ENCODE data around the gene SPG7. TPM values are rescaled to one million over a fixed set of nuclear protein-coding genes. Genes with fewer than 3 reads are reported as not detected.
A peak's percentile ranks its signal among the peaks of the same experiment; 100 is the strongest.

SPG7 gene
- total and polyA plus RNA-seq, 12 donors: 69.8 to 145 (median 101) TPM

DNA sequence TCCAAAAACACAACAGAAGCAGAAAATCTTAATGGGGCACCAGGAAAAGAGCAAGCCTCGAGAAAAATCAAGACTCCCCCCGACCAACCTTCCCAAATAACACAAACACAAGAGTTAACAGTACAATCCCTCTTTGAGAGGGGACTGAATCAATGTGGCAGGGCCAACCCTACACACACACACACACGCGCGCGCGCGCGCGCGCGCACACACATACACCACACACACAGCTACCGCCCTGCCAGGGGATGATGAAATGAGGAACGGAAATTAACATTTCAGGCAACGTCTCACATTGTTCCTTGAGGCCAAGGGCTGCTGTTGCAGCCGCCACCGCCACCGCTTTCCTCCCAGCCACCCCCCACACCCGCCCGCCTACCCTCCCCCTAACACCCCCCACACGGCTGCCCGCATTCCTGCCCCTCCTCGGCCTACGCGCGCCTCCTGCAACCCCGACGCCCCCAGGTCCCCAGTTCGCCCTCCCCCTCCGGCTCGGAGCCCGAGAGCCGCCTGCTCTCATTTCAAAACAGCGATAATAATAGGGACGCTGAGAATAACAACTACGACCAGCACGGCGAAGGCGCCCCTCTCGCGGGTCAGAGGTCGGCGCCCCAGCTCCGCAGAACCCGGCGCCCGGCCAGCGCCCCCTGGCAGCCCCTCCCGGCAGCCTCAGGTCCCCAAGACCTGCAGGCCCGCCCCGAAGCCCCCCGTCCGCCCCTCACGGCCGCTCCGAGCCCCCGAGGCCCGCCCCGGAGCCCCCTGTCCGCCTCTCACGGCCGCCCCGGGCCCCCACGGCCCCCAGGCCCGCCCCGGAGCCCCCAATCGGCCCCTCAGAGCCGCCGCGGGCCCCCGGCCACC is 18.9 kb upstream of the SPG7 start:
- Histone ChIP-seq H3K27ac (peak overlapping the region; percentile 88 to 98 (median 94)), H3K9me3 (no peaks in the 10 kb centered on the region), H3K27me3 (no peaks in the 10 kb centered on the region), H3K4me3 (peak overlapping the region; percentile 70 to 98 (median 83)), H3K36me3 (peaks cover 0 to 11% (median 0%) of the 10 kb centered on the region in 9 donors), H3K4me1 (peaks cover 20 to 75% (median 61%) of the 10 kb centered on the region in 9 donors)
- intact Hi-C loops (cut with DNase I): loop anchor here in 6 of 10 donors (5.0 to 10.0 kb wide), 7 partner anchors 37 to 268 kb away; no protein-coding TSS in a partner anchor
- peak; percentile 17 to 70 (median 48) for ATAC-seq
- WGBS, 2 donors: 1 to 2% methylated on average over 54 to 70 of the region's 71 CpGs
- TF ChIP-seq CTCF (IDR thresholded peaks at IDR 0.05): peak; percentile 7 to 40 (median 25)
- DNase-seq: peak; percentile 82 to 89

- TF ChIP-seq CTCF (IDR thresholded peaks at IDR 0.05): no peak
- H3K27ac ChIP-seq: peak overlapping the region; percentile 88 to 98 (median 94)
- H3K27me3 ChIP-seq: no peaks in the 10 kb centered on the region
- intact Hi-C loops (cut with DNase I): loop anchor here in 7 of 10 donors (1.0 to 10.0 kb wide), 8 partner anchors 15 to 267 kb away; no protein-coding TSS in a partner anchor
- WGBS, 2 donors: 1% methylated on average over 44 to 81 of the region's 81 CpGs
- H3K4me3 ChIP-seq: peak overlapping the region; percentile 70 to 98 (median 83)
- H3K9me3 ChIP-seq: no peaks in the 10 kb centered on the region
- DNase-seq: no peak
- peaks cover 18 to 68% (median 54%) of the 10 kb centered on the region in 9 donors for H3K4me1 ChIP-seq
- no peak for ATAC-seq
- H3K36me3 ChIP-seq: peaks cover 0 to 17% (median 0%) of the 10 kb centered on the region in 9 donors
These were observed 18.2 kb upstream of the SPG7 start for GRCh38 chr16:89489898-89490438.

- no peaks in the 10 kb centered on the region for H3K27me3 ChIP-seq
- TF ChIP-seq CTCF (IDR thresholded peaks at IDR 0.05): no peak
- ATAC-seq (peak; percentile 97 to 99 (median 98)), DNase-seq (peak; percentile 98 to 99)
- peak within 1 kb of the TSS; percentile 72 to 98 (median 86) for H3K4me3 ChIP-seq
- peak within 1 kb of the TSS; percentile 93 to 98 (median 94) for H3K27ac ChIP-seq
- peaks cover 0 to 18% (median 0%) of the 10 kb centered on the region in 9 donors for H3K36me3 ChIP-seq
- intact Hi-C loops (cut with DNase I): loop anchor here in 3 of 10 donors (1.0 to 5.0 kb wide), 2 partner anchors 15 to 158 kb away; no protein-coding TSS in a partner anchor
- H3K9me3 ChIP-seq: no peaks in the 10 kb centered on the region
- WGBS, 2 donors: 0% methylated on average over 82 to 91 of the region's 96 CpGs
- H3K4me1 ChIP-seq: peaks cover 18 to 62% (median 47%) of the 10 kb centered on the region in 9 donors
These were observed 17.6 kb upstream of the SPG7 start, which contains the start of gene ANKRD11 for GRCh38 chr16:89490439-89491237. ANKRD11 (minus strand) TSS chr16:89490561; CDS start chr16:89317019, 173,542 bp downstream.
